ENCODE results near the gene KLHL12. TPM values are rescaled to one million over a fixed set of nuclear protein-coding genes. Genes with fewer than 3 reads are reported as not detected.
"Not testable (repeated sequence)": the region's sequence is repeated elsewhere in the genome, so short reads cannot be mapped to it uniquely, and the experiment has no call there.

KLHL12 gene
- total RNA-seq, 1 donor from 2014 or later: 24.0 TPM

- Mint-ChIP-seq H3K27ac (ENCODE audit: unreplicated experiment) (no peak overlapping the region), H3K9me3 (ENCODE audit: low read depth) (no peaks in the 10 kb centered on the region), H3K27me3 (ENCODE audit: low read depth) (no peaks in the 10 kb centered on the region), H3K4me1 (ENCODE audit: low read depth) (no peaks in the 10 kb centered on the region), H3K36me3 (ENCODE audit: low read depth) (peaks cover 33% of the 10 kb centered on the region), H3K4me3 (ENCODE audit: unreplicated experiment) (no peak overlapping the region)
- no peak for TF ChIP-seq CTCF (IDR thresholded peaks at IDR 0.05)
- DNase-seq (ENCODE audit: low spot score): no peak
Measured at GRCh38 chr1:202940561-202940960, 13.5 kb upstream of the KLHL12 start.

GRCh38 chr1:202938287-202938925 is 11.4 kb upstream of the KLHL12 start:
- no peak overlapping the region for H3K27ac Mint-ChIP-seq (ENCODE audit: unreplicated experiment)
- no peak overlapping the region for H3K4me3 Mint-ChIP-seq (ENCODE audit: unreplicated experiment)
- peaks cover 5% of the 10 kb centered on the region for H3K9me3 Mint-ChIP-seq (ENCODE audit: low read depth)
- peaks cover 25% of the 10 kb centered on the region for H3K36me3 Mint-ChIP-seq (ENCODE audit: low read depth)
- H3K27me3 Mint-ChIP-seq (ENCODE audit: low read depth): peaks cover 13% of the 10 kb centered on the region
- H3K4me1 Mint-ChIP-seq (ENCODE audit: low read depth): no peaks in the 10 kb centered on the region
- TF ChIP-seq CTCF (IDR thresholded peaks at IDR 0.05): no peak
- no peak for DNase-seq (ENCODE audit: low spot score)

- not testable (repeated sequence) for H3K27ac Mint-ChIP-seq (ENCODE audit: unreplicated experiment); H3K4me3 Mint-ChIP-seq (ENCODE audit: unreplicated experiment); DNase-seq (ENCODE audit: low spot score); H3K4me1 Mint-ChIP-seq (ENCODE audit: low read depth)
- Mint-ChIP-seq H3K36me3 (ENCODE audit: low read depth) (peaks cover 15% of the 10 kb centered on the region), H3K9me3 (ENCODE audit: low read depth) (peaks cover 15% of the 10 kb centered on the region), H3K27me3 (ENCODE audit: low read depth) (peaks cover 15% of the 10 kb centered on the region)
Measured at GRCh38 chr1:202936409-202936808, 9.4 kb upstream of the KLHL12 start.

- no peak for DNase-seq (ENCODE audit: low spot score)
- no peak for TF ChIP-seq CTCF (IDR thresholded peaks at IDR 0.05)
- Mint-ChIP-seq H3K27ac (ENCODE audit: unreplicated experiment) (no peak overlapping the region), H3K27me3 (ENCODE audit: low read depth) (peaks cover 15% of the 10 kb centered on the region), H3K4me3 (ENCODE audit: unreplicated experiment) (no peak overlapping the region), H3K36me3 (ENCODE audit: low read depth) (peaks cover 10% of the 10 kb centered on the region), H3K9me3 (ENCODE audit: low read depth) (peaks cover 15% of the 10 kb centered on the region), H3K4me1 (ENCODE audit: low read depth) (no peaks in the 10 kb centered on the region)
Measured at GRCh38 chr1:202935844-202936243, 8.8 kb upstream of the KLHL12 start.

GRCh38 chr1:202934755-202935154 is 7.7 kb upstream of the KLHL12 start:
- H3K27me3 Mint-ChIP-seq (ENCODE audit: low read depth): peaks cover 15% of the 10 kb centered on the region
- no peak overlapping the region for H3K4me3 Mint-ChIP-seq (ENCODE audit: unreplicated experiment)
- no peak for DNase-seq (ENCODE audit: low spot score)
- peaks cover 5% of the 10 kb centered on the region for H3K36me3 Mint-ChIP-seq (ENCODE audit: low read depth)
- H3K27ac Mint-ChIP-seq (ENCODE audit: unreplicated experiment): no peak overlapping the region
- H3K9me3 Mint-ChIP-seq (ENCODE audit: low read depth): peaks cover 15% of the 10 kb centered on the region
- H3K4me1 Mint-ChIP-seq (ENCODE audit: low read depth): no peaks in the 10 kb centered on the region
- no peak for TF ChIP-seq CTCF (IDR thresholded peaks at IDR 0.05)

- Mint-ChIP-seq H3K4me1 (ENCODE audit: low read depth) (no peaks in the 10 kb centered on the region), H3K27ac (ENCODE audit: unreplicated experiment) (no peak overlapping the region), H3K4me3 (ENCODE audit: unreplicated experiment) (no peak overlapping the region), H3K36me3 (ENCODE audit: low read depth) (peaks cover 5% of the 10 kb centered on the region), H3K9me3 (ENCODE audit: low read depth) (peaks cover 15% of the 10 kb centered on the region), H3K27me3 (ENCODE audit: low read depth) (peaks cover 15% of the 10 kb centered on the region)
- DNase-seq (ENCODE audit: low spot score): no peak
- TF ChIP-seq CTCF (IDR thresholded peaks at IDR 0.05): no peak
Measured at GRCh38 chr1:202932476-202932875, 5.4 kb upstream of the KLHL12 start.
